Head of caudate nucleus (tissue), 42 donors: Measurements from ENCODE around the gene AKR1E2.

ENCODE experiments used
- DNase-seq, 42 donors: peaks; one replicate each; pipeline versions ENCODE4 v3.0.0 to v3.0.0-alpha.2; 2020 to 2021; ENCODE audit warnings: mixed read lengths in 7 of 42
- intact Hi-C: fragments of 100-400 bp; cut with DNase I; formaldehyde crosslinking; loops from one replicate; pipeline ENCODE4 v1.15.0; 2022

The AKR1E2 gene

DNA sequence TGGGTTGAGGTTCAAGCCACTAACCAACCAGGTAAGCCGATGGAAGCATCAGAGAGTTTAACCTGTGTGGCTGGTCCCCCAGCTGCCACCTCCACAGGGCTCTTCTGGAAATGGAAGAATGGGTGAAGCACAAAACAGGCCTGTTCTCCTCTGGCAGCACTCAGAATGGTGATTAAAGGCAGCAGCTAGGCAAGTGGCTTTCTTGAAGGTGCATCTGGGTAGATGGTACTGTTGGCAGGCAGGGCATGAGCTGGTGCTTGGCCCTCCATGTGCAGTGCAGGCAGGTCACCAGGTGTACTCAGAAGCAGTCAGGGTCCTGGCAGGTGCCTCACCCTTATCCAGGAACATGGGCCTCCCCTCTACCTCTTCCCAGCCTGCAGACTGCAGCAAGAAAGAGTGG lies 11.5 kb downstream of the AKR1E2 start:
- intact Hi-C loops, result no loop called here
- no peak for DNase-seq

DNA sequence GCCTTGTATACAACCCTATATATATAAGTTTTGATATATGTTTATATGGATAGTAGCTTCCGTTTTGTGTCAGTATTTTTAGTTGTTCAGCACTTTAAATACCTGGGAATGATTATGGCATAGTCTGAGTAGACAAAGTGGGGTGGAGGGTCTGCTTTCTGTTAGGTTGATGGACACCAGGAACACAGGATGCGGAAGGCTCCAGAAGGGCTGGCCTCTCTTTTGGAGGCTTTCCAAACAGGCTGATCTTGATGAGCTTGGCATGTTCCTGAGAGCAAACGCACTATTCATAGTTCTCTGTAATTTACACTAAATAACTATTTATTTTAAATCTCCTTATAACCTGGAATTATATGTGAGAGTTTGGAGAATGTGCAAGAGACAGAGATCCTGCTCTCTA lies 12.7 kb downstream of the AKR1E2 start:
- DNase-seq, result no peak
- intact Hi-C loops, result no loop called here

DNA sequence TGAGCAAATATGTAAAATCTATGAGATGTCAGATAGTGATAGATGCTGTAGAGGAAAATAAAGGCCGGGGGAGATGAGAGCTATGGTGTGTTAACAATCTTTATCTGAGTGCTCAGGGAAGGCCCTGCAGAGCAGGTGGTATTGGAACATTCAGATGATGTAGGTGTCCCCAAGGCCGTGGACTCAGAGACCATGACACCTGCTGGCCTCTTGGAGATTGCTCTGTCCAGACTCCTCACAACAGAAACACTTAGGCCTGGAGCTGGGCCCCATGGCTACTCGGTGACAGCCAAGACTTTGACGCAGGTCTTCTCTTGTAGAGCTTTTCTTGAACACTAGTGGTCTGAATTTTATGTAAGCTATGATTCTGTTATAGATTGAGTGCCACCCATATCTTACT lies 13.3 kb downstream of the AKR1E2 start:
- intact Hi-C loops, result no loop called here
- no peak for DNase-seq

DNA sequence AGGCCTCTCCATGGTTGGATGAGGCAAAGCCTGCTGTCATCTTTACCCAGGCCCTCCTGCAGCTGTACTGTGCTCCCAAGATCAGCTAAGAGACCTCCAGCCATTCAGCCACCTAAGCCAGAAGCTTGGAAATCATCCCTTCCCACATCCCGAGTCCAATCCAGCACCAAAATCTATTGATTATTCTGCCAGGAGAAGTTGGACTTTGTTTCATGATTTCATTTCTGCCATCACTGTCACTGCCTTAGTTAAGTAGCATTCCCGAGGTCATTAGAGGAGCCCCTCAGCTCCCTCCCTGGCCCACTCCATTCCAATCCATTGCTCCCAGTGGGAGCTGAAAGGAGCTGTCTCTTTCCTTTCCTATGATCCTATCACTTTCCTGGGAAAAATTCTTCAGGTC lies 14.1 kb downstream of the AKR1E2 start:
- intact Hi-C loops, result loop anchor here (10.0 kb wide), 2 partner anchors 545 to 775 kb away; no protein-coding TSS in a partner anchor
- no peak for DNase-seq

DNA sequence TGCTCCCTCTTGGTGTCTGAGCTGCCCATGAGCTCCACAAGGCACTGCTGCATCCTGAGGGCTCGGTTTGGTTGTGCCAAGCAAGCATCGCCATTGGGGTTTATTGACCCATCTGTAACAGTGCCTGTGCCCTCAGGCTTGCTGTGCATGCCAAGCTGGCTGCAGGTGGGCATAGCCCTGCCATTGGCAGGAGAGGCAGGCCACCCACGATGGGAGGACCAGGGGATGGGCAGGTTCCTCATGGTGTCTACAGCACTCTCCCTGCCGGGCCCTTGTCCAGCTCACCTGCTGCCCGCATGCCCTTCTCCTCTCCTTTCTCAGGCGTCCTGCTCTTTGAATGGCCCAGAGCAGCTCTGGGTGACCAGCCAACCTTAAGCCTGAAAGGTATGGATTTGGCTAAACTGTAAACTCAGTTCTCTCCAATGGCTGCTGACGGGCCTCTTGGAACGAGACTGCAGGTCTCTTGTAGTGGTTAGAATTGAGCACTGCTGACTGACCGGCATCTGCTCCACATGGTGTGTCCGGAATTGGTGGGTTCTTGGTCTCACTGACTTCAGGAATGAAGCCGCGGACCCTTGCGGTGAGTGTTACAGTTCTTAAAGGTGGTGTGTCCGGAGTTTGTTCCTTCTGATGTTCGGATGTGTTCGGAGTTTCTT lies 17.6 kb downstream of the AKR1E2 start:
- intact Hi-C loops, result loop anchor here (10.0 kb wide), 2 partner anchors 541 to 771 kb away; no protein-coding TSS in a partner anchor
- DNase-seq, result no peak

DNA sequence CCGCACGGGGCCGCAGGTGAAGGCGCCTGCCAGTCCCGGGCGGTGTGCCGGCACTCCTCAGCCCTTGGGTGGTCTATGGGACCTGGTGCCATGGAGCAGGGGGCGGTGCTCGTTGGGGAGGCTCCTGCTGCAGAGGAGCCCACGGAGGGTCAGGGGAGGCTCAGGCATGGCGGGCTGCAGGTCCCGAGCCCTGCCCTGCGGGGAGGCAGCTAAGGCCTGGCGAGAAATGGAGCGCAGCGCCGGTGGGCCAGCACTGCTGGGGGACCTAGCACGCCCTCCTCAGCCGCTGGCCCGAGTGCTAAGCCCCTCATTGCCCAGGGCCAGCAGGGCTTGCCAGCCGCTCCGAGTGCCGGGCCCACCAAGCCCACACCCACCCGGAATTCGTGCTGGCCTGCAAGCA lies 18.9 kb downstream of the AKR1E2 start:
- no peak for DNase-seq
- intact Hi-C loops, result loop anchor here (10.0 kb wide), 2 partner anchors 540 to 770 kb away; no protein-coding TSS in a partner anchor

DNA sequence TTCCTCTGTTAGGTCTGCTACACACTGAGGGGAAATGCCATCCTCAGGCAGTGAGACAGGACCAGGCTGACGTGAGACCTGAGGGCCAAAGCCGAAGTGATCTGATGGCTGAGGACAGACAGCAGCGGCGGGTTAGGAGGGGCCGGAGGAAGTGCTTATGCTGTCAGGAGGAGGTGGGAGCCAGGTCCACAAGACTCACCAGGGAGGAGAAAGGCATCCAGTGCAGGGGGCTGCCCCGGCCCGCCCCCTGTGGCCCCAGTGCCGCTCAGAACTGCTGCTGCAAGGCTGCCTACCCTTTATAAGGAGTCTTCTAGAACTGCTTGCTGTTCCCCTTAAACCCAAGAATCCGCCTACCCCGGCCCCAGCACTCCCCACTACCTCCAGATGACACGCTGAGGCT lies 19.8 kb downstream of the AKR1E2 start:
- DNase-seq, result no peak

DNA sequence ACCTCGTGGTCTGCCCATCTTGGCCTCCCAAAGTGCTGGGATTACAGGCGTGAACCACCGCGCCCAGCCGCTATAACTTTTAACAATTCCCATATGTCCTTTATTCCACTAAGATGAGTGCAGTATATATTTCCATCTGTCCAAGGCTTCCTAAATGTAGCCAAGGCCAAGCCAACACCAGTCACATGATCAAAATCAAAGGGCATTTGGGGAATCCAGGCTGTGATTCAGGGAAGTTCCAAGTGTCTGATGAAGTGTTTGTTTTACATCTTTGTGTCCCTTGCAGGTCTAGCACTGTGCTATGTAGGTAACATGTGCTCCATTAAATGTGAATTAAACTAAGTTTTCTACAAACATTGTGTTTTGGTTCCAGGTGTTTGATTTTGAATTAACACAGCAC lies 20.8 kb downstream of the AKR1E2 start:
- DNase-seq, result no peak
- intact Hi-C loops, result loop anchor here (10.0 kb wide), 2 partner anchors 538 to 768 kb away; no protein-coding TSS in a partner anchor

More for the DNA sequence above, 19.8 kb downstream of the AKR1E2 start:
- intact Hi-C loops, result loop anchor here (10.0 kb wide), 2 partner anchors 539 to 769 kb away; no protein-coding TSS in a partner anchor

DNA sequence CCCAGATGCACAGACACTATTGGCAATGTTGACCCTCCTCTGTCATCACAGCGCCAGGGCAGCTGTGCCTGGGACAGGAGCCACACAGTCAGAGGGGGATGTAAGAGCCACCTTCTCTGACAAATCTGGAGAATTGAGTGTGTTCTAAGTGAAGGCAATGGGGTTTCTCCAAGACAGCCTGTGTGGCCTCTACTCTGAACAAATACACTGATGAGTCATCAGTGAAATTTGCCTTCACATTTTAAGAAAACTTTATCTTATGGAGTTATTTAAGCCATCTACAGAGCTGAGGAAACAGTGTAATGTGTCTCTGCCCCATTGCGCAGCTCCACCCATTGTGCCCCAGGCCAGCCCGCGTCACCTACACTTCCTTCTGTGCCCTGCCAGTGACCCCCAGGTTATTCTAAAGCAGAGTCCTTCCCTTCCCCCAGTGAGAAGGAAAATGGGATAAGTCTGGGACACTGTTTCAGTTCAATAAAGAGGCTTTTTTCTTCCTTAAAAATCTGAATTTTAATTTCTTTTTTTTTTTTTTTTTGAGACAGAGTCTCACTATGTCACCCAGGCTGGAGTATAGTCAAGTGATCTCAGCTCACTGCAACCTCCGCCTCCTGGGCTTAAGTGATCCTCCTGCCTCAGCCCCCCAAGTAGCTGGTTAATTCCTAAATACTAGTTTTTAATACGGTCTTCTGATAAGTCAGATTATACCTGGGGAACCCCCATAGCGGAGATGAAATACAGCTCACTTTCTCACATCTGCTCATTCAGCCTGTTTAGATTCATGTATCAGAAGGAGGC lies 21.8 kb downstream of the AKR1E2 start:
- intact Hi-C loops, result loop anchor here (10.0 kb wide), 2 partner anchors 537 to 767 kb away; no protein-coding TSS in a partner anchor
- no peak for DNase-seq

DNA sequence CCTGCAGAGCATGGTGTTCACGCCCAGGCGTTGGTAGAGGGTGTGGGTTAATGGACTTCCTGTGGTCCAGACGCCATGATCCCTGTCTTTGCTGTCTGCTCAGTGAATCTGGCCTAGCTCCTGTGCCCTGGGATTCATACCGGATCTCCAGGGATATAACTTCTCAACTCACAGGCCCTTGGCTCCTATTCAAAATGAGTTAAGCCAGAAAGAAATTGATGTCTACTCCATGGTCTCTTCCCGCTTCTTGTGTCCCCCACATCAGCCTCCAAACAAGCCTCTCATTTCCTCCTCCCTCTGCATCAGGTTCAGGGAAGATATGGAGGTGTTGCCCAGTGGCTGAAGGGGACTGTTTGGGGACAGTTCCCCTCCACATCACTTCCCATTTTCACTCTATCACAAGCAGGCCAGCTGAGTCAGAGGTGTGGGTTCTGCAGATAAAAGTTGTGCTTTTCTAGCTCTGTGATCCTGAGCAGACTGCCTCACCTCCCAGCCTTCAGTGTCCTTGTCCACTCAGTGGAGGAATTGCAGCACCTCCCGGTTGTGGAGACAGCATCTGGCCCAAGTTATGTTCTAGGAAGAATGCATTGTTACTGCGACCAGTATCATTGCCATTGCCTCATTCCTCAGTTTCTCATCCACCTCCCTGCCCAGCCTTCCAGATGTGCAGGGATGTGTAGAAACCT lies 22.5 kb downstream of the AKR1E2 start:
- DNase-seq, result no peak
- intact Hi-C loops, result loop anchor here (10.0 kb wide), 2 partner anchors 536 to 766 kb away; no protein-coding TSS in a partner anchor

DNA sequence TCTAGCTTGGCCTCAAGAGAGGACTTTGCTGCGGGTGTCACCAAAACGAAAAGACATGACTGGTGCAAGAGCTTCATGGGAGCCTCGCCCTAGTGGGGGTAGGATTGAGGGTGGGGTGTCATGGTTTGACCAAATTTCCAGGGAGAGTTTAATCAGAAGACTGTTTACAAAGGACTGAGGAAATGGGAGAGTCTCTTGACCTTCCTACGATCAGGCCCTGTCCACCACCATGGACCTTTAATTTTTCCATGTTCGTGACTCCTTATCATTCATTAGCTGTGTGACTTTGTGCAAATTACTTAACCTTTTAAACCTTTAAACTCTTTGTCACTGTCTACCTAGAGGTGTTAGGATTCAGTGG lies 23.0 kb downstream of the AKR1E2 start:
- no peak for DNase-seq
- intact Hi-C loops, result loop anchor here (10.0 kb wide), 2 partner anchors 536 to 766 kb away; no protein-coding TSS in a partner anchor

DNA sequence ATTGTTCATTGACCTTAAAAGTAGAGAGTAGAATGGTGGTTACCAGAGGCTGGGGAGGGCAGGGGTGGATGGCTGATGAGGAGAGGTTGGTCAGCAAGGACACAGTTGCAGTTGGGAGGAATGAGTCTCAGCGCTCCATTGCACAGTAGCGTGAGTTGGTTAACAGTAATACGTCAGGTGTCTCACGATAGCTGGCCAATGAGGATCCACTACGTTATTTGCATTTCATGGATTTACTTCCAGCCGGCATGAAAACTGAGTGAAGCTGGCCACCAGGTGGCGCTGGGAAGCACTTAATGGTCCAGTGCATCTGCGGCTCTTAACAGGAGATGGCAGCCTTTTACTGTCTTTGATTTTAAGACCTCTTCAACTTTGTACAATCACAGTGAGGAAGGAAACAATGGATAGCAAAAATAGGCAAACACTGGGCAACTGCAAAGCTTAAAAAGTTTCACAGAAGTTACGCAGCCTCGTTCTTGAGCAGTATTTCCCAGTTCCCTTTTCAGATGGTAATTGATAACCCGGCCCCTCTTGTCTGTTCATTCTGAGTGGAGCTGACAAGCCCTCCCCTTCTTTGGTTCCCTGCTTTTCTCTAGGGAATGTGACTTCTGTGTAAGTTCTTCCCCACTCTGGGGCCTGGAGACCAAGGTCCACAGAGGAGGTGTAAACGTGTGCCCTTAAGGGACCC lies 23.7 kb downstream of the AKR1E2 start:
- intact Hi-C loops, result loop anchor here (10.0 kb wide), 3 partner anchors 245 to 765 kb away; partner anchors contain the start of gene AKR1C3
- peak; percentile 81 to 96 (median 91) for DNase-seq

DNA sequence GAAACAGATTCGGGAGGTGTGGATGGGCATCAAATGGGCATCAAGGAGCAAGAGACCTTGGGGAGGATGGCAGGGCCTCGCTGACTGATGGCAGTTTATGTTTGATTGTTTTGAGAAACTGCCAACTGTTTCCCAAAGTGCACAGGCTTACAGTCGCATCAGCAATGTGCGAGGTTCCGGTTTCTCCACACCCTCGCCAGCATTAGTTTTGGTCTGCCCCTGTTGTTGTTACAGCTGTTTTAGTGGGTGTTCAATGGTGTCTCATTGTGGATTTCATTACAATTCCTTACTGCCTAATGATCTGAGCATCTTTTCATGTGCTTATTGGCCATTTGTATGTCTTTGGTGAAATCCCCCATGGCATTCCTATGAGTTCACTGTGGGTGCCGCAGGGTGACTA lies 24.4 kb downstream of the AKR1E2 start:
- intact Hi-C loops, result loop anchor here (10.0 kb wide), 1 partner anchor 244 kb away; the partner anchor contains the start of gene AKR1C3
- no peak for DNase-seq

DNA sequence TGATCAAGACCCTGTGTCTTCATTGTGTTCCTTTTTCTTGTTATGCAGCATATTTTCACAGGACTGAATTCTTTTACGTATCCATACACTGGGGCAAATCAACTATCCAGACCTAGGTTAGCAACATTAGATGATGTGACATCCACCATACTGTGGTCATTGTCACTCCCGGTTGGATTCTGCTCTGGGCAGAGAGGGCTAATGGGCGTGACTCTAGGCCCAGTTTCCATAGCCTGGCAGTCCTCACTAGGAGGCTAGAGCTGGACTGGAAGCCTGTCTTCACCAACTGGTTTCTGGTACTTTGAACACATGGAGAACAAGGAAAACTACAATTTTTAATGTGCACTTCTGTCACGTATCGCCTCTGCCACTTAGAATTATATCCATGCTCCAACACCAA lies 25.2 kb downstream of the AKR1E2 start:
- intact Hi-C loops, result loop anchor here (10.0 kb wide), 1 partner anchor 244 kb away; the partner anchor contains the start of gene AKR1C3
- no peak for DNase-seq

DNA sequence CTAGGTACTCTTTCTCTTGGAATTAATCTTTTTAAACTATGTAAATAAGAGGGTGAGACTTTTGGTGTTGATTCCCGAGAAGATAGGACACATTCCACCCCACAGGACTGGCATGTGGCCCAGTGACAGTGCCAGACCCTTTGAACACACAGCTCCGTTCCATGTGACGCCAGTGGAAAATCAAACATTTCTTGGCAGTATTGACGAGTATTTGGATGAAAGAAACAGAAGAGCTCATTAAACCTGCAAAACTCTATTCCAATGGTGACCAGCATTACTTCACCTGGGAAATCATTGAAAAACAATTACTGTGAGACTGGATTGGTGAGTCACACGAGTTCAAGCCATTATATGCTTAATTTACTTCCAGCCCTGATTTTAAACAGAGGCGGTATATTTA lies 25.8 kb downstream of the AKR1E2 start:
- no peak for DNase-seq
- intact Hi-C loops, result loop anchor here (10.0 kb wide), 1 partner anchor 243 kb away; the partner anchor contains the start of gene AKR1C3

DNA sequence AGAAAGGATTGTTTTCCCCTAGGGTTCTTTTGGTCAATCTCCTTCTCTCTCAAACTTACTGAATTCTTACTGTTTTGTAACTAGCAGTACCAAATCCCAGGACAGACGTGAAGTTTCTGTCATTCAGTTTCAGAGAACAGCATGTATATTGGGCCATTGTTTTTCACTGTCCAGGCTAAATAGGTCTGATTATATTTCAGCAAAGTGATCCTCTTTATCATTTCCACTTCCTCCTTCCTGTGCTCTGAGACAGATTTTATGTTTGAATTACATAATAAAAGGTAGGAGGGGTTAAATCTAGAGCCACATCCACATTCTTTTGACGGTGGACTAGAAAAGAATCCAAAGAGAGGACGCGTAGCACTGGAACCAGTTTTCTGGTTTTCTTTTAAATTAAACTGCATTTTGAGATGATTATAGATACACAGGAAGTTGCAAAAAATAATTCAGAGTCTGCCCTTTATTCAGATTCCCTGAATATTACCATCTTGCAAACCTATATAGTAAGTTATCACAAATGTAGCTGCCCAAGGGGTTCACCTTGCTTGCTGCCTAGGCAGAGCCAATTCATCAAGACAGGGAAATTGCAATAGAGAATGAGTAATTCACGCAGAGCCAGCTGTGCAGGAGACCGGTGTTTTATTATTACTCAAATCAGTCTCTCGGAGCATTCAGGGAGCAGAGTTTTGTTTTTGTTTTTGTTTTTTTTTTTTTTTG lies 40.1 kb downstream of the AKR1E2 start:
- intact Hi-C loops, result no loop called here
- no peak for DNase-seq

DNA sequence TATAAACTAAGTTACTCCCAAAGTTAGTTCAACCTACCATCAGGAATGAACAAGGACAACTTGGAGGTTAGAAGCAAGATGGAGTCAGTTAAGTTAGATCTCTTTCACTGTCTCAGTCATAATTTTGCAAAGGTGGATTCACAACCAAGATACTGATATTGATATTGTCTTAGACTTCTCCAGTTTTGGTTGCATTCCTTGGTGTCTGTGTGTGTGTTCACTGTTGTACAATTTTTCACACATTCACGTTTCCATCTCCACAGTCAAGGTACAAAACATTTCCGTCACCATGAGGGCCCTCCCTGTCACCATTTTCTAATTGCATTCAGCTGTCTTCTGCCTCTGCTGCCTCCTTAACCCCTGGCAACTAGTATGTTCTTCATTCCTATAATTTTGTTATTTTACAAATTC lies 41.1 kb downstream of the AKR1E2 start:
- intact Hi-C loops, result no loop called here
- DNase-seq, result no peak
